Limb (tissue), 2 donors: ENCODE data around the gene RAD9A.
"Not testable (repeated sequence)": the region's sequence is repeated elsewhere in the genome, so short reads cannot be mapped to it uniquely, and the experiment has no call there.

Experiments used
- DNase-seq, 2 donors: peaks; one replicate each; pipeline ENCODE4 v3.0.0-alpha.2; 2016; ENCODE audit errors: extremely low spot score in 2 of 2

The RAD9A gene

GRCh38 chr11:67395555-67396258 lies 3.9 kb downstream of the RAD9A start:
- no peak for DNase-seq

DNA sequence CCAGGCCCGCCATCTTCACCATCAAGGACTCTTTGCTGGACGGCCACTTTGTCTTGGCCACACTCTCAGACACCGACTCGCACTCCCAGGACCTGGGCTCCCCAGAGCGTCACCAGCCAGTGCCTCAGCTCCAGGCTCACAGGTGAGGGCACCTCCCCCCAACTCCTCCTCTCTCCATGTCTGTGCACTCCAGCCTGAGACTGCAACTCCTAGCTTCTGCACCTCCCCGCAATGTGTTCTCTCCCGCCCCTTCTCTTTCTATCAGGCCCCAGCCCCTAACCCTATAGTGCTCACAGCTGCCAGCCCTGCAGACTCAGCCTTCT lies 4.4 kb downstream of the RAD9A start:
- DNase-seq = no peak

DNA sequence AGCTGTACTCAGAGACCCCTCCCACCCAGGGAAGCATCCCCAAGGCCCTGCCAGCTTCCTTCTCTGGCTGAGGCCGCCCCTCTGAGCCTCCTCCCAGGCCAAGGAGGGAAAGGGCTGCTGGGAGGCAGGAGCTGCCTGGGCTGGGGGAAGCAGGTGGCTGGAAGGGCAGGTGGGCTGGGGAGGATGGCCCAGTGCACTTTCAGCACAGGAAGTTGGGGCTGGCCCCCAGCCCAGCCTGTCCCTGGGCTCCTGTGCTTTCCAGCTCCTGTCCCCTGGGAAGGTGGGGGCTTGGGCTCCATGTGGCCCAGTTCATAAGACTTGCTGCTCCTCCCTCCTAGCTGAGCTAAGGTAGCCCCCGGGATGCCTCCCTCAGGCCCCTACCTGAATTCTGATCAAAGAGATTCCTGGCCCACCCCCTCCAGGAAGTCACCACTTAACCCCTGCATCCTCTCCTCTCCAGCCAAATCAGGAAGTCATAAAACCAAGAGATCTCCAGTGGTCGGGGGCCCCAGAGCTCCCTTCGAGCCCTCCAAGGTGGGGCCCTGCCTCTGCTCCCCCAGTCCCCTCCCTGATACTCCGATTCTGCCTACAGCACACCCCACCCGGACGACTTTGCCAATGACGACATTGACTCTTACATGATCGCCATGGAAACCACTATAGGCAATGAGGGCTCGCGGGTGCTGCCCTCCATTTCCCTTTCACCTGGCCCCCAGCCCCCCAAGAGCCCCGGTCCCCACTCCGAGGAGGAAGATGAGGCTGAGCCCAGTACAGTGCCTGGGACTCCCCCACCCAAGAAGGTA lies 5.0 kb downstream of the RAD9A start:
- DNase-seq = no peak

DNA sequence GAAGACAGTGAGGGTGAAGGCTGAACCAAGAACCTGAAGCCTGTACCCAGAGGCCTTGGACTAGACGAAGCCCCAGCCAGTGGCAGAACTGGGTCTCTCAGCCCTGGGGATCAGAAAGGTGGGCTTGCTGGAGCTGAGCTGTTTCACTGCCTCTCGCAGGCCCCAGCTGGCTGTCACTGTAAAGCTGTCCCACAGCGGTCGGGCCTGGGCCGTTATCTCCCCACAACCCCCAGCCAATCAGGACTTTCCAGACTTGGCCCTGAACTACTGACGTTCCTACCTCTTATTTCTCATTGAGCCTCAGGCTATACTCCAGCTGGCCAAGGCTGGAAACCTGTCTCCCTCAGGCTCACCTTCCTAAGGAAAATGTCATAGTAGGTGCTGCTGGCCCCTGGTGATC lies 5.8 kb downstream of the RAD9A start:
- DNase-seq = no peak

GRCh38 chr11:67397986-67398660 lies 6.3 kb downstream of the RAD9A start:
- DNase-seq = no peak

DNA sequence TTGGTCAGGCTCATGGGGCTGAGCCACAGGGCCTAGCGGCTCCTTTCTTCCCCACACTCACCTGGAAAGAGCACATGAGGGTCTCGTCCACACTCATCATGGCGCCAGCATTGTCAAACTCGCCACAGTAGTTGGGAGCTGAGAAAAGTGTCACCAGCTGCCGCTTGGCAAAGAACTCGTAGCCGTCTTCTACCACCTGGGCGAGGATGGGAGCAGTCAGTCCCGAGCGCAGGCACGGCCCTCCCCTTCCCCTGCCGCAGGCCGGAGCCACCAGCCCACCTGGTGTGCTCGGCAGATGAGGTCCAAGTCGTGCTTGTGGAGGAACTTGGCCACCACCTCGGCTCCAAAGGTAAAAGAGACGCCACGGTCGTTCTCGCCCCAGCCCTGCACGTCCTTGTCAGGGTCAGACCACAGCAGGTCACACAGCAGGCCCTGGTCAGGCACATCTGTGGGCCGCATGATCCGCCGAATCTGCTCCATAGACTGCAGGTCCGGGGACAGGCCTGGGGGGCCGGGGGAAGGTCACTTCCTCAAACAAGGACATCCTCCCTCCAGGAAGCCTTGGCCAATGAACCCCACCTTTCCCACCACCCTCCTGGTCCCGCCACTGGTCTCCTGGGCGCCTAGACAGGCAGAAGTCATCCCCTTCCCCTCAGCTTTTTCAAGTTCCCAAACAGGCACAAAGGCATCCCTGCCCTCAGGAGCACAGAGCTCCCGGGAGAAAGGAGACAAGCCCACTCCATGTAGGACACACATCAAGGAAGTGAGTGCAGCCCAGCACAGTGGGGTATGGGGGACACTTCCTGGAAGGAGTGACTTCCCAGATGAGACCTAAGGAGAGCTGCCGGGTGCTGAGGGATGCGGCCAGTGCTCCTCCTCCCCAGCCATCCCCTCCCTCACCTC lies 7.1 kb downstream of the RAD9A start:
- DNase-seq = no peak

GRCh38 chr11:67400251-67400941 lies 8.6 kb downstream of the RAD9A start:
- DNase-seq = no peak

GRCh38 chr11:67400942-67401494 lies 9.2 kb downstream of the RAD9A start:
- no peak for DNase-seq

DNA sequence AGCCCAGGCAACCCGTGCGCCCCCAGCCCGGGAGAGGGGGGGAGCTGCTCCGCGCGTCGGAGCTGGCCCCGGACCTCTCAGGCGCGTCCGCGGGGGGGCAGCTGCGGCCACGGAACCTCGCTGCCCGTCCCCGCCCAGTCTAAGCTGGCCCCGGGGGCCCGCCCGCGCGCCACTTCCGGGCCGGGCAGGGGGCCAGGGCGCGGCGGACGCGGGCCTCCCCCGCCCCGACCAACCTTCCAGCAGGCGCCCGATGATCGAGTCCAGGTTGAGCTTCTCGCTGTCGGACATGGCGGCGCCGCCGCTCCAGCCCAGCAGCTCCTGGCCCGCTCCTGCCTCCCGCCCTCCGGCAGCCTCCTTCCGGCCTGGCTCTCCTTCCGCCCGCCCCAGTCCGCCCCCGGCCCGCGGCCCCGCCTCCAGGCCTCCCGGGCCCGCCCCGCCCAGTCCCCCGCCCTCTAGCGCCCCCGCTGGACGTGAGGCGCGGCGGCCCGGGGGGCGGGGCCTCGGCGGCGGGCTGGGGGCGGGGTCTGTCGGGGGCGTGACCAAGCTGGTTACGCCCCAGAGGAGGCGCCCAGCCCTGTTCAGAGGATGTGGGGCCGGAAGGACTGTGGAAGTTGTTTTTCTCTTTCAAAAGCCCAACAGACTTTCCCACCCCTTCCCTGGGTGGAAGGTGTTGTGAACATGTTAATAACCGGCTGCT lies 9.9 kb downstream of the RAD9A start, which contains the start of gene PPP1CA:
Gene PPP1CA, minus strand, starts transcription at position 364 of the 697 bp plus-strand sequence. Its CDS starts 76 bp downstream, at position 288.
- peak; percentile 90 to 98 for DNase-seq

- DNase-seq = not testable (repeated sequence)
Observed at GRCh38 chr11:67402192-67402839, 10.5 kb downstream of the RAD9A start.

GRCh38 chr11:67403085-67403484 lies 11.3 kb downstream of the RAD9A start:
- not testable (repeated sequence) for DNase-seq

DNA sequence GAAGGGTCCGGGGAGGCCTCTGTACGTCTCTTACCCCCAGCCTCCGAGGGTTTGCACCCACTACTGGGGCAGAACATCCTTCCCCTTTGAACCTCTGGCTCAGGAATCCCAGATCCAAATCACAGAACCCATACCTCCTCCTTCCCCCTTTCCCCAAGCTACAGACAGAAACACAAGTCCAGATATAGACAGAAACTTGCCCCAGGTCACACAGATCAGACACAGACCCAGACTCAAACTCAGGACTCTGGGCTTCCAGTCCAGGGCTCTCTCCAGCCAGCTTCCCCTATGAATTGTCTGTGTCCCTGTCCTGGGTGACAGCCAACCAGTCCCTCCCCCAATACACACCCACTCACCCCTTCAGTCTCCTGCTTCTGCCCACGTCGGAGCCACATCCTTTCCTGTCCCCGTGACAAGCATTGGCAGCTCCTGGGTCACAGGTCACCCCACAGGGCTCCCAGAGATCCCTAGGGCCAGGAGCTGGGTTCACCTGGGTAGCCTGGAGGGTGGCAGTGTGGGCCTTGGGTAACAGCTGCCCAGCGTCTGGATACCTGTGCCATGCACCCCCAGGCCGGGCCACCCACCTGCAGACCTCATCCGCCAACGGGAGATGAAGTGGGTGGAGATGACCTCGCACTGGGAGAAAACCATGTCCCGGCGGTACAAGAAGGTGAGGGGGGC lies 12.9 kb downstream of the RAD9A start:
- DNase-seq = no peak

GRCh38 chr11:67405196-67405567 lies 13.4 kb downstream of the RAD9A start:
- DNase-seq = no peak

DNA sequence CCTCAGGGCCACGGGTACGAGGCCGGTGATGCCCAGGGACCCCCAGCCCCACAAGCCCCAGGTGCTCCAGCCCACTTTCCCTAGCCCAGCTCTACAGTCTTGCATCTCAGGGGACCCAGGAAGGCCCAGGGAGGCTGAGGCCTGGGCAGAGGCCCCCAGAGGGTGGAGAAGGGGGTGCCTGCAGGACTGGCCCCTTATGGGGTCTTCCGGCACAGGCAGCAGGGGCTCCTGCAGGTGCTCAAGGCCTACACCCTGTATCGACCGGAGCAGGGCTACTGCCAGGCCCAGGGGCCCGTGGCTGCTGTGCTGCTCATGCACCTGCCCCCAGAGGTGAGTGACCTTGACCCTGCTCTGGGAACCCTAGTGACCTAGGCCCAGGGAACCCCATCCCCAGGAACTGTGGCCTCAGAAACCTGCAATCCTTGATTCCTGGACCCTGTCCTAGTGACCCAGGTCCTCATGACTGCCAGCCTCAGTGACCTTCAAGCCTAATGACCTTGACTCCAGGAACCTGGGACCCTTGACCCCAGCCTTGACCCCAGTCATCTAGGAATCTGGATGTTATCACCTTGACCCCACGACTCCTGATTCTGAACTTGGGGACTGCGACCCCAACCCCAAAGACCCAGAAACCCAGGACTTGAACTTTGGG lies 14.0 kb downstream of the RAD9A start:
- no peak for DNase-seq

GRCh38 chr11:67406420-67406968 lies 14.7 kb downstream of the RAD9A start:
- DNase-seq = no peak

- DNase-seq = no peak
Observed at GRCh38 chr11:67406969-67407687, 15.3 kb downstream of the RAD9A start.

GRCh38 chr11:67407688-67408163 lies 15.9 kb downstream of the RAD9A start:
- no peak for DNase-seq
